Spinal cord (tissue), 10 donors: Measurements from ENCODE around the gene HLA-DRB5. TPM values are rescaled to one million over a fixed set of nuclear protein-coding genes. Genes with fewer than 3 reads are reported as not detected.
A peak's percentile ranks its signal among the peaks of the same experiment; 100 is the strongest.
"Not testable (repeated sequence)": the region's sequence is repeated elsewhere in the genome, so short reads cannot be mapped to it uniquely, and the experiment has no call there.

Experiments
- DNase-seq, 6 donors: peaks; one replicate each; pipeline versions ENCODE4 v3.0.0 to v3.0.0-alpha.2; 2013 to 2015; ENCODE audit warnings: low spot score in 6 of 6, low read depth in 4 of 6
- H3K27ac ChIP-seq: one replicate; pipeline ENCODE4 v1.5.1; 2013; ENCODE audit warnings: low read depth, low read length, control low read depth
- H3K27me3 ChIP-seq: one replicate; pipeline ENCODE4 v1.6.1; 2013; ENCODE audit warnings: low read length; ENCODE audit not compliant: control insufficient read depth, insufficient read depth
- H3K36me3 ChIP-seq: one replicate; pipeline ENCODE4 v1.6.1; 2013; ENCODE audit warnings: low read length; ENCODE audit not compliant: control insufficient read depth, insufficient read depth
- H3K4me1 ChIP-seq: one replicate; pipeline ENCODE4 v1.6.1; 2013; ENCODE audit warnings: low read length; ENCODE audit not compliant: control insufficient read depth, insufficient read depth
- H3K4me3 ChIP-seq: one replicate; pipeline ENCODE4 v1.5.1; 2013; ENCODE audit warnings: low read depth, low read length, control low read depth
- H3K9me3 ChIP-seq: one replicate; pipeline ENCODE4 v1.6.1; 2013; ENCODE audit warnings: low read length; ENCODE audit not compliant: control insufficient read depth, insufficient read depth
- WGBS: methylation state at CpG from one replicate; pipeline ENCODE4 v1.1.5; 2013; ENCODE audit warnings: missing lambda C conversion rate; ENCODE audit not compliant: insufficient coverage; 5-methylcytosine and 5-hydroxymethylcytosine counted together
- polyA plus RNA-seq, 2 donors: library from polyadenylated mRNA; unstranded; fragments of 120-200 nt; gene quantifications; one replicate each; pipeline ENCODE4 v1.2.1, GENCODE V29; 2013; ENCODE audit not compliant: insufficient read length in 2 of 2
- total RNA-seq, 2 donors: library from RNA; depleted of rRNA in 1 of 2; stranded (reverse); fragments of 120-200 nt in 1 of 2; fragments of >200 nt in 1 of 2; gene quantifications; one replicate each; pipeline versions ENCODE4 v1.2.3 to v1.2.4, GENCODE V29; 2013 to 2014
- donor health status: healthy.

The HLA-DRB5 gene
- total and polyA plus RNA-seq, 4 donors, result 0.30 to 16.8 (median 1.8) TPM

DNA sequence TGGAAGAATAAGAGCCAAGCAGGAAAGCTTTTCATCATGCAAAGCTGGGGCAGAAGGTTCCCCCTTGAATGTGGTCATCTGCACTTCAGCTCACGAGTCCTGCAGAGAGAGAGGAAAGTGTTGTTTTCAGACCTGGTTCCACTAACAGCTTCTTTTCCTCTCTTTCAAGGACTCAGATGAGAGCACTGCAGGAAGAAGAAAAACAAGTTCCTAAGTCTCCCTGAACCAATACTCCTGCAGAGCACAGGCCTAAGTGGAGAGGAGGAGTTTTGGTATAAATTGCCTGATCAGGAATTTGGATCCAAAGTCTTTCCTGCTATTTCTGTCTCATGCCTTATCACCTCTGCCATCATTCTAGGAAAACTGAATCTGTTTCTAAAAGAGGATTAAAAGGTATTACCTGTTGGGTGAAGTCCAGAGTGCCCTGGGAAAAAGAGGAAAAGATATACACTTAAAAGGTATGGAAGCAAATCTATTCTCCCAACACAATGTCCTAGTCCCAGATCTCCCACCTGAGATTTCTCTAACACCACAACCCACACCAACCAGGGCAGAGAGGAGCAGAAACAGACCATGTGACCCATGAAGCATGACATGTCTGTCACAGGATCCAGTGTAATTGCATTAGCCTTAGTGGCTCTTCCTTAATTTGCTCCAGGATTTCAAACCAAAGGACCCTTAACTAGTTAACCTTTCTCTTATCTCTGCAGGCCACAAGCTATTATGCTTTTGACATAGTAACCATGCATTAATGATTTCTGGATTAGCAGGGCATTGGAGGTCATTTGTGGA, 12.2 kb downstream of the HLA-DRB5 start:
- WGBS, result no CpG with 5 or more reads among the region's 1 CpG
- DNase-seq, result no peak
- Histone ChIP-seq H3K36me3 (no peaks in the 10 kb centered on the region), H3K4me1 (no peaks in the 10 kb centered on the region), H3K4me3 (no peak overlapping the region), H3K27me3 (no peaks in the 10 kb centered on the region), H3K9me3 (no peaks in the 10 kb centered on the region), H3K27ac (no peak overlapping the region)

DNA sequence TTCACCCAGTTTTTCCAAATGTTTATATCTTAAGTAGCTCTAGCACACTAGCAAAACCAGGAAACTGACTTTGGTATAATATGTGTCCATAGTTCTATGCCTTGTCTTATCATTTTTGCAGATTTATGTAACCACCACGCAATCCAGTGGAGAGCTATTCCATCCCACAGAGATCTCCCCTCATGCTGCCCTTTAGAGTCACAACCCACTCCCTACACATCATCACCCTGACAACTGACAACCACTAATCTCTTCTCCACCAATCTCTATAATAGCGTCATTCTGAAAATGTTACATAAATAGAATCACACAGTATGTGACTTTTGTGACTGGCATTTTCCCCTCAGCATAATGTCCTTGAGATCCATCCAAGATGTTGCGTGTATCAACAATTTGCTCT, 29.1 kb downstream of the HLA-DRB5 start:
- Histone ChIP-seq H3K27ac (no peak overlapping the region), H3K4me1 (no peaks in the 10 kb centered on the region), H3K36me3 (no peaks in the 10 kb centered on the region), H3K27me3 (no peaks in the 10 kb centered on the region), H3K4me3 (no peak overlapping the region), H3K9me3 (no peaks in the 10 kb centered on the region)
- no peak for DNase-seq
- WGBS, result 20% methylated on average over 1 of the region's 3 CpGs

DNA sequence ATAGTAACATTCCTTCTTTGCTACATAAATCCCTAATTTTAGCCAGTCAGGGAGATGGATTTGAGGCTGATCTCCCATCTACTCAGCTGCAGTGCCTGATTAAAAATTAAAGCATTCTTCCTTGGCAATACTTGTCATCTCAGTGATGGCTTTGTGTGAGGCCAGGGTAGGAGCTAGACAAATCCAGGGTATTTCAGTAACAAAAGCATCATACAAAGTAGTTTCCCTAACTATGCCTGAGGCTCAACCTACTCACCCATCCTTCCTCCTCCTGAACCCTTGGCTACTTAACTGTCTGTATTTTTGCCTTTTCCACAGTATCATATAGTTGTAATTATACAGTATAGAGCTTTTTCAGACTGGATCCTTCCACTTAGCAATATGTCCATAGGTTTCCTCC, 37.7 kb downstream of the HLA-DRB5 start:
- Histone ChIP-seq H3K36me3 (no peaks in the 10 kb centered on the region), H3K27me3 (no peaks in the 10 kb centered on the region), H3K9me3 (no peaks in the 10 kb centered on the region), H3K27ac (no peak overlapping the region), H3K4me1 (no peaks in the 10 kb centered on the region), H3K4me3 (no peak overlapping the region)
- DNase-seq, result no peak

DNA sequence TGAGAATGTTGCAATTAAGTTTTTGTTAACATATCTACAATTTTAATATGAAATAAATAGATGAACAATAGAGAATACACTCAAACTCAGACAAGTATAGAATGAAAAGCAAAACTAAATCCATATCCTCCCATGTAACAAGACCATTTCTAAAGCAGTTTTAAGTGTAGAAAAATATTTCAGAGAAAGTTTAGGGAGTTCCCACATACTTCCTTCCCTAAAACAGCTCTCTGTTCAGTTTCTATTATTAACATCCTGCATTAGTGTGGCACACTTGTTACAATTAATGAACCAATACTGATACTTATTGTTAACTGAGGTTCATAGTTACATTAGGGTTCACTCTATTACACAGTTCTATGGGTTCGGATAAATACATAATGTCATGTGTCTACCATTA, 38.4 kb downstream of the HLA-DRB5 start:
- no peak for DNase-seq
- H3K4me1 ChIP-seq, result no peaks in the 10 kb centered on the region
- H3K4me3 ChIP-seq, result no peak overlapping the region
- H3K9me3 ChIP-seq, result no peaks in the 10 kb centered on the region
- H3K27ac ChIP-seq, result no peak overlapping the region
- no peaks in the 10 kb centered on the region for H3K36me3 ChIP-seq
- no peaks in the 10 kb centered on the region for H3K27me3 ChIP-seq
- no CpG with 5 or more reads among the region's 1 CpG for WGBS

DNA sequence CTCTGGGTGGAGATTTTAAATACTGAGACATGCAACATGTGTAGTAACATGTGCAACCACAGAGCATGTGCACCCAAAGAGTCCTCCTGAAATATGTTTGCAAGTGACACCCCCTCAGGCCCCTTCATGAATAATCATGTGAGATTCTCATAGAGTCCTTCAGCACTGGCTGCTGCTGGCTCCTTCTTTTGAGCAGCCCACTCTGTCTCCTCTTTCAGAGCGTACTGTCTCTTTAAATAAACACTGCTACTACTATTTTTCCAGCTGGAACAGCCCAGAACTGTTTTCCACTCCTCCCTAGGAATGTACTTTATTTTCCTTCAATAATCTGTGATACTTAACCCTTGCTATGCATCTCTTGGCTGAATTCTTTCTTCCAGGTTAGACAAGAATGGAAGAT, 42.0 kb downstream of the HLA-DRB5 start:
- Histone ChIP-seq H3K9me3 (no peaks in the 10 kb centered on the region), H3K27ac (no peak overlapping the region), H3K4me1 (no peaks in the 10 kb centered on the region), H3K4me3 (no peak overlapping the region), H3K27me3 (no peaks in the 10 kb centered on the region), H3K36me3 (no peaks in the 10 kb centered on the region)
- WGBS, result no CpG with 5 or more reads among the region's 1 CpG
- DNase-seq, result no peak

DNA sequence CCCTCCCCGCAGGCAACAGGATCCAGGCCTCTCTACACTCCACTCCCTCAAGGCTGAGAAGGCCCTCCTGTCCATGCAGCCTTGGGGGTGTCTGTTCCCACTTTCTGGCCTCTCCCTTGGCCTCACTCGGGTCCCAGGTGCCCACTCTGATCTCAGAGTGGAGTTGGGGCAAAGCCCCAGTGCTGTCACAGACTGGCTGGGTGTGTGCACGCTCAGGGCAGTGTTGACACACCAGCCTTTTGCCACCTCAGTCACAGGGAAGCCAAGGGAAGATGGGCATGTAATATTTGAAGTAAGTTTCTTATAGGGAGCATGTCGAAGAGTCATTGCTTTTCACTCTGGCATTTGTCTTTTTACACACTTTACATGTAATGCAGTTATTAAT, 45.5 kb downstream of the HLA-DRB5 start:
- Histone ChIP-seq H3K4me1 (no peaks in the 10 kb centered on the region), H3K27me3 (no peaks in the 10 kb centered on the region), H3K9me3 (no peaks in the 10 kb centered on the region), H3K36me3 (no peaks in the 10 kb centered on the region), H3K27ac (no peak overlapping the region), H3K4me3 (no peak overlapping the region)
- DNase-seq, result no peak
- WGBS, result 86% methylated on average over 2 of the region's 4 CpGs

DNA sequence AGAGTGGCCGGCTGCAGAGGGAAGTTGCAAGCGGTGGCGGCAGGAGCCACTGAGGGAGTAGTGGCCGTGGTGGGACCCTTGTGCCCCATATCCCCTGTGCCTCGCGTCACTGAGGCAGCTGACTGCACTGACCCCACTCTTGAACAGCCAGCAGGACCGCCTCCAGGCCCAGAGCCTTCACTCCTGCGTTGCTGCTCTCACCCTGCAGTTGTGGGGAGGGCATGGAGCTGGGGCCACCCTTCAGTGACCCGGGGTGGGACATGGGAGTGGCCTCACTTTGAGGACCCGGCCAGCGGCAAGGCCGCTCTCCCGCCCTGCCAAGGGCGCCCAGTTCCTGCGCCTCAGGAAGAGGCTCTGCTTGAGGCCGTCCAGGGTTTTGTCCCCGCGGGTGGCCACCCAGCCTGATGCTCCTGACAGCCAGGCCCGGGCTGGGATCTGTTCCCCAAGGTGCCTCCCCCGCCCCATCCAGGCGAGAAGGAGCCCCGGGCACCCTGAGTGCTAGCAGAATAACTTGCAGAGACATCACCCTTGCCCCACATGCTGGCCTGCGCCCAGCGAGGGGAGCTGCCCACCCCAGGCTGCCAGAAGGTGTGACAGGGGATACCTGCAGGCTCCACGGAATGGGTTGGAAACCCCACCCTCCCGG, 46.0 kb downstream of the HLA-DRB5 start:
- Histone ChIP-seq H3K27me3 (no peaks in the 10 kb centered on the region), H3K36me3 (no peaks in the 10 kb centered on the region), H3K4me3 (no peak overlapping the region), H3K4me1 (no peaks in the 10 kb centered on the region), H3K9me3 (no peaks in the 10 kb centered on the region), H3K27ac (no peak overlapping the region)
- WGBS, result 71% methylated on average over 26 of the region's 26 CpGs
- no peak for DNase-seq

DNA sequence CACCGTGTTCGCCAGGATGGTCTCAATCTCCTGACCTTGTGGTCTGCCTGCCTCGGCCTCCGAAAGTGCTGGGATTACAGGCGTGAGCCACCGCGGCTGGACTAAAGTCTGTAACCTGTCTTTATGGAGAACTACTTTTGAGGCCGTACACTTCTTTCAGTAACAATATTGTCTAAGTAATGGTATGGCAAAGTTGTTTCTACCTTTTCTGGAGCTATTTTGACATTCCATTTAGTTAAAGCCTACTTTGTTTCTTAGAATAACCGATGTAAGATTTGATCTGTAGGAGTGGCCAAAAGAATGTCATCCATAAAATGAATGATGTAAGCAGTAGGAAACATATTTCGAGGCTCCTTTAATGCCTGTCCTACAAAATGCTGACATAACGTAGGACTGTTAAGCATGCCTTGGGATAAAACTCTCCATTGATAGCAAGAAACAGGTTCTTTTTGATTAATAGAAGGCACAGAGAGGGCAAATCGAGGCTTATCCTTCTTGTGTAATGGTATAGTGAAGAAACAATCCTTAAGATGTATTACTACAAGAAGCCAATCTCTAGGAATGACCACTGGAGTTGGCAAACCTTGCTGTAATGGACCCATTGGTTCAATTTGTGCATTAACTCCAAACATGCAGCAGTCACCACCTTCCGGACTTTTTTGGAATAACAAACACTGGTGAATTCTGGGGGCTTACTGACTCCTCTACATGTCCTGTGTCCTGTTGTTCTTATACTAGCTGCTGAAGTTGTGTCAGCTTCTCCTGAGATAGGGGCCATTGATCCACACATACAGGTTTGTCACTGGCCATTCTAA, 54.5 kb downstream of the HLA-DRB5 start:
- no peaks in the 10 kb centered on the region for H3K9me3 ChIP-seq
- no peak overlapping the region for H3K4me3 ChIP-seq
- no peak overlapping the region for H3K27ac ChIP-seq
- H3K4me1 ChIP-seq, result no peaks in the 10 kb centered on the region
- no peak for DNase-seq
- H3K36me3 ChIP-seq, result no peaks in the 10 kb centered on the region
- no peaks in the 10 kb centered on the region for H3K27me3 ChIP-seq
- WGBS, result 80% methylated on average over 6 of the region's 13 CpGs

DNA sequence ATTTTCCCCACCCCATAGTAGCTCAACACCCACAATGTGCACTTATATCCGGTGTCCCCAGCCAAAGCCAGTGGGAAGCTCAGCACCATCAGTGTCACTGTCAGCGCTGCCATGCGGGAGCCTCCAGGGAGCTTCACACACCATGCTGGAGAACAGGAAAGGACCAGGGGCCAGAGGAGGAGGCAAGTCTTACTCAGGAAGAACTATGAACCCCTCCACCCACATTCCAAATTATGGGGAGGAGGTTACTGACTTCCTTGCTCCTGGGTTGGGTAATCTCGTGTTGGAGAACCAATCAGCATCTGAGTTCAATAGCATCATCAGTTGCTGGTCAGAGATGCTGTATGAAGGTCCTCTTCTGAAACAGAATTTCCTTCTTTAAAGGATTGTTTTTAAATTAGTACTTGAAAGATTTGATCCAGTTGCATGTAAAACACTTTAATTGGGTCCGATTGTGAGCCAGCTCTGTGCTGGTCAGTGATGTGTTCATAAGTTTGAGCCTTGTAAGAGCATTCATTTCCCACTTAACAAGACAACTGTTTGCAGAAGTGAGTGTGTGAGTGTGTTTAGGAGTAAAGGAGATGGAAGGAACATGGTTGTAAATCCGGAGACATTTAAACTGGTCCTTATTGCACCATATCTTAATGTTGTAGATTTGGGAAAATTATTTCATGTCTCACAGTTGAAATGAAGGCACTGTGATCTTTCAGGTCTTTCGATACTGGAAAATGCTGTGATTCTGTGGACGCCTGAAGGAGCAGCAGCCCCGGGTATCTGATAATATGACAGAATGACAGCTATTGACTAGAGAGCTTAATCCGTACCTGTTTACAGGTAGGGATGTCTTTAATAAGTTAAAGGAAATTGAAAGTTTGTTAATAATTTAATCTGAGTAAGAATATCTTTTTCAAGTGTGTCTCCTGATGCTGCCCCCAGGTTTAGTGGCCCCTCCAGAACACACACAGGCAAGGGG, 56.4 kb downstream of the HLA-DRB5 start:
- not testable (repeated sequence) for H3K27me3 ChIP-seq, H3K36me3 ChIP-seq, H3K4me3 ChIP-seq, H3K9me3 ChIP-seq, H3K27ac ChIP-seq, H3K4me1 ChIP-seq
- DNase-seq, result peak in 1 of 6 donors; percentile 9
- WGBS, result 69% methylated on average over 4 of the region's 10 CpGs
